HUES6 (cell line): ENCODE results near the gene SMURF1.
A peak's percentile ranks its signal among the peaks of the same experiment; 100 is the strongest.

ENCODE experiments used
- H3K27ac ChIP-seq: 2 replicates; pipeline ENCODE4 v1.7.0; 2013; ENCODE audit warnings: low read depth, mild to moderate bottlenecking, low read length, inconsistent platforms
- H3K27me3 ChIP-seq: 2 replicates; pipeline ENCODE4 v1.6.1; 2013; ENCODE audit warnings: low read length; ENCODE audit not compliant: control insufficient read depth, insufficient read depth
- H3K36me3 ChIP-seq: 2 replicates; pipeline ENCODE4 v1.6.1; 2013; ENCODE audit warnings: low read length; ENCODE audit not compliant: control insufficient read depth, insufficient read depth
- H3K4me1 ChIP-seq: 2 replicates; pipeline ENCODE4 v1.6.1; 2013; ENCODE audit warnings: low read length; ENCODE audit not compliant: control insufficient read depth, insufficient read depth
- H3K4me3 ChIP-seq: 2 replicates; pipeline ENCODE4 v1.5.1; 2013; ENCODE audit warnings: low read depth, low read length
- H3K9ac ChIP-seq: one replicate; pipeline ENCODE4 v1.6.1; 2013; ENCODE audit warnings: mild to moderate bottlenecking, low read length
- H3K9me3 ChIP-seq: 2 replicates; pipeline ENCODE4 v1.6.1; 2013; ENCODE audit warnings: low read depth, low read length; ENCODE audit not compliant: control insufficient read depth, insufficient read depth

SMURF1 gene

DNA sequence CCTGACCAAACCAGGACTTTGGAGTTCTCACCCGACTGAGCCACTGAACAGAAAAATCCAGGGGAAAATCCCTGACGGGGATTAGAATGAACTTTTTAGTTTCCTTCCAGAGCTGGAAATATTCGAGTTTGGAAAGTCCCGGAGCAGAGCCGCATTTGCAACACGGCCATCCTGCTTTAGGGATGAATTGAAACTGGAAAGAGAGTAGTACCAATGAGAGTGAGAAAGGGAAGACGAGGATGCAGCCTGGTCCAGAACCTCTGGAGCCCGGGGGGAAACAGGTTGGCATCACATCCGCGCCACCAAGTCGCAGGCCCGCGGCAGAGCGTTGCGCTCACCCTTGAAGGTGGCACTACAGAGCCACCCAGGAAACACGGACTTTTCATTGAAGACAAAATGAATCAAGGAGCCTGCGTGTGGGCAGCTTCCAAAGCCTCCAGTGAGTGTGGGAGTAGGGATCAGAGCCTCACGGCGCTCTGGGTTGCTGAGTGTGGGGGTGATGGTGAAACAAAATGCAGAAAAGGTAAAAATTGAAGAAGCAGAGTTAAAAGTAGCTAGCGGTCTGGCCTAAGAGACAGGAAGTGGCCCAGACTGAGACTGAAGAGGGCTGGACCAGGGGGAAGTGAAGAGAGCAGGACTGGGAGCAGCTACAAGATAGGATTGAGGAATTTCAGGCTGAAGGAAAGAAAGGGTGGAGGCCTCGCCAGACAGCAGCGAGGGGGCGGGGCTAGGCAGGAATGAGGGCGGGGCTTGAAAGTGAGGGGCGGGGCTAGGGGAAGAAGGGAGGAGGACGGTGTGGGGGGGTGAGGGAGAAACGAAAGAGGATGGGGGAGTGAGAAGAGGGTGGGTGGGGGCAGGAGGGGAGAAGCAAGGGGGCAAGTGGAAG lies 1.8 kb downstream of the SMURF1 start:
- Histone ChIP-seq H3K9me3 (no peaks in the 10 kb centered on the region), H3K4me1 (peaks cover 34% of the 10 kb centered on the region), H3K4me3 (peak overlapping the region; percentile 80), H3K27me3 (no peaks in the 10 kb centered on the region), H3K9ac (peak overlapping the region; percentile 66), H3K36me3 (no peaks in the 10 kb centered on the region), H3K27ac (peak overlapping the region; percentile 64; the same call in 1 of the 2 replicates)

DNA sequence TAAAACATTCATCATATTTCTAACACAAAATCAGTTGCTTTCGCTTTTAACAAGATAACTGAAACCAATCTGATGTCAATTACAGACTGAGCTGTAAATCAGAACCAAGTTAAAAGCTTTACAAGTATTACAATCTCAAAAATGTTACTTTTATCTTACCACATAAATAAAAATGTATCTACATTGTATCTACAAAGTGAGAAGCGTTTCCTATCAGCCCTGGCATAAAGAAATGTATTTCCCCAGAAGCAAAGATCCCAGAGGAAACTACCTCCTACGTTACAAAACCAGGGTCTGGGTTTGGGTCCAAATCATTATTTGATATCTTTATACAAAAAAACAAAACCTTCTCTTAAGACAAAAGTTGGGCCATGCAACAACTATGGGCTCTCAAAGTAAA lies 2.6 kb downstream of the SMURF1 start:
- Histone ChIP-seq H3K9me3 (no peaks in the 10 kb centered on the region), H3K9ac (no peak overlapping the region), H3K4me3 (peak overlapping the region; percentile 59), H3K36me3 (no peaks in the 10 kb centered on the region), H3K4me1 (peaks cover 37% of the 10 kb centered on the region), H3K27ac (no peak overlapping the region), H3K27me3 (no peaks in the 10 kb centered on the region)

DNA sequence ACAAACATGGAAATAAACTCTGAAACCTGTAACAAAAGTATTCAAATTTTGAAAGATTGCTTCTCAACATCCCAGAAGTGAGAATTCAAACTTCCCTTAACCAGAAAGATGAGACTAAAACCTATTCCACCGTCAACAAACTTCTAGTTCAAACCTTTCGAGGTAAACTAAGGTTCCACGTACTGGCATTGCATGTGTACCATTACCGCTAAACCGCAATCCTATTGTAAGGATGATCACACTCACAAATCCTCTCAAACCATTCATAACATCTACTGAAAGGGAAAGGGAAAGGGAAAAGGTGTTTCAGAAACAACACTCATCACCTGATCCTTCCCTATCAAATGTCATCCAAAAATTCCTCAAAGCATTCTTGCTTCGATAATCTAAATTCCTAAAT lies 3.1 kb downstream of the SMURF1 start:
- peaks cover 37% of the 10 kb centered on the region for H3K4me1 ChIP-seq
- no peaks in the 10 kb centered on the region for H3K27me3 ChIP-seq
- no peak overlapping the region for H3K9ac ChIP-seq
- no peaks in the 10 kb centered on the region for H3K36me3 ChIP-seq
- H3K9me3 ChIP-seq = no peaks in the 10 kb centered on the region
- H3K4me3 ChIP-seq = 0 out of 2 replicates have a peak overlapping the region, but pooled peaks have one; percentile 59
- no peak overlapping the region for H3K27ac ChIP-seq

DNA sequence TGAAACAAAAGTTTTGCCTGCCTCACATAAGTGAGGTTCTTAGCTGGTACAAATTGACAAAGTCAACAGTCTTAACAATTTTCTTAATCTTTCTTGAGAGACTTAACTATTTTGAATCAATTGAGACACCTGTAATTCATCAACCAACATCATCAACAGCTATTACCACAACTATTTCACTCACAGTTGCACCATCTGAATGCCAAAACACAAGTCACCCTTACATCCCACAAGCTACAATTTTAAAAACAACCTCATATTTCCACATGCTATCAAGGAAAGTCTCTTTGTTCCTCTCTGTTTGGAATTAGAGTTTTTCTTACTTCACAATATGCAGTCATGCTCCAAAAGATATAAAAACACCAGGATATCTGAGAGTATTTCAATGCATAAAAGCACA lies 4.9 kb downstream of the SMURF1 start:
- H3K36me3 ChIP-seq = no peaks in the 10 kb centered on the region
- no peaks in the 10 kb centered on the region for H3K9me3 ChIP-seq
- no peak overlapping the region for H3K9ac ChIP-seq
- peaks cover 37% of the 10 kb centered on the region for H3K4me1 ChIP-seq
- peak overlapping the region; percentile 2; the same call in 1 of the 2 replicates for H3K27ac ChIP-seq
- no peak overlapping the region for H3K4me3 ChIP-seq
- no peaks in the 10 kb centered on the region for H3K27me3 ChIP-seq

DNA sequence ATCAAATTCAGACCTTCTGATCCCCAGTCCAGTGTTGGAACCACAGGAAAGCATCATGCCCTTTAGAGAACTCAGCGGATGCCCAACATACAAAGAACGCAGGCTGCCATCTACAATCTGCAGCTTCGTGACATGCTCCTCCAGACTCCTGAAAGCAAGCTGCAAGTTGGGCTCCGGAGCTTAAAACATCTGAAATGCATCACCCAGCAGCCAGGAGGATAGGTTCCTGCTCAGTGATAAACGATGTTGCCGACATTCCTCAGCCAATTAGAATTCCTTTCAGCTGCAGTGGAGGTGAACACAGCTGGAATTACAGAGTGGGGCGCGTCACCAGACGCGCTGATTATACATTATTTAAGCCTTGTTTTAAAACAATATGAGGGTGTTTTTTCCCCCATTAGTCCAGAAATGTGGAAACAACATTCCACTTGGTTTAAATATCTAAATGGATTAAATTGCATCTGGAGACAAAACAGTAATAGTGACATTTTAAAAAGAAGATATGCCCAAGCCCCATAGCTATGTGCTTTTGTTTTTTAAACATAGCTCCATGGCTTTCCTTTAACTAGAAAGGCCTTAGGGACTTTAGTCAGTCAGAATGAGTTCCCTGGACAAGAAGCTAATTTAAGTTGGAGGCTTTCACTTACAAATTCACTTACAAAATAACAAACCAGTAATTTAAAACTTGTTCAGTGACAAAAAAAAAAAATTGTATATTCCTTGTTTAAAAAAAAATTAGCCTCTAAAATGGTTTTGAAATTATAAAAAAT lies 6.3 kb downstream of the SMURF1 start:
- Histone ChIP-seq H3K9me3 (no peaks in the 10 kb centered on the region), H3K27ac (peak overlapping the region; percentile 2; the same call in 1 of the 2 replicates), H3K4me1 (peaks cover 37% of the 10 kb centered on the region), H3K36me3 (no peaks in the 10 kb centered on the region), H3K4me3 (peak overlapping the region; percentile 43), H3K27me3 (no peaks in the 10 kb centered on the region), H3K9ac (no peak overlapping the region)

DNA sequence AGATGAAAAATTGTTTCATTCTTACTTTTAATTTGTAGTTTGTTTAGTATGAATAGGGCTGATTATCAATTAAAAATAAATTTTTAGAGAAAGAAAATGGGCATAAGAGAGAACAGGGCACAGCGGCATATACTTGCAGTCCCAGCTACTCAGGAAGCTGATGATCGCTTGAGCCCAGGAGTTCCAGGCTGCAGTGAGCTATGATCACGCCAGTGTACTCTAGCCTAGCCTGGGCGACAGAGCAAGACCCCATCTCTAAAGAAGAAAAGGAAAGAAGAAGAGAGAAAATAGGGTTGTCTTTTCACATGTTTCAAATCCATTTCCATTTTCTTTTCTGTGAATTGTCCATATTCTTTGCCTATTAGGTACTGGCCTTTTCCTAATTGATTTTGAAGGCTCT lies 8.0 kb downstream of the SMURF1 start:
- H3K27ac ChIP-seq = no peak overlapping the region
- no peaks in the 10 kb centered on the region for H3K9me3 ChIP-seq
- no peak overlapping the region for H3K9ac ChIP-seq
- peaks cover 41% of the 10 kb centered on the region for H3K4me1 ChIP-seq
- H3K4me3 ChIP-seq = no peak overlapping the region
- no peaks in the 10 kb centered on the region for H3K36me3 ChIP-seq
- no peaks in the 10 kb centered on the region for H3K27me3 ChIP-seq

DNA sequence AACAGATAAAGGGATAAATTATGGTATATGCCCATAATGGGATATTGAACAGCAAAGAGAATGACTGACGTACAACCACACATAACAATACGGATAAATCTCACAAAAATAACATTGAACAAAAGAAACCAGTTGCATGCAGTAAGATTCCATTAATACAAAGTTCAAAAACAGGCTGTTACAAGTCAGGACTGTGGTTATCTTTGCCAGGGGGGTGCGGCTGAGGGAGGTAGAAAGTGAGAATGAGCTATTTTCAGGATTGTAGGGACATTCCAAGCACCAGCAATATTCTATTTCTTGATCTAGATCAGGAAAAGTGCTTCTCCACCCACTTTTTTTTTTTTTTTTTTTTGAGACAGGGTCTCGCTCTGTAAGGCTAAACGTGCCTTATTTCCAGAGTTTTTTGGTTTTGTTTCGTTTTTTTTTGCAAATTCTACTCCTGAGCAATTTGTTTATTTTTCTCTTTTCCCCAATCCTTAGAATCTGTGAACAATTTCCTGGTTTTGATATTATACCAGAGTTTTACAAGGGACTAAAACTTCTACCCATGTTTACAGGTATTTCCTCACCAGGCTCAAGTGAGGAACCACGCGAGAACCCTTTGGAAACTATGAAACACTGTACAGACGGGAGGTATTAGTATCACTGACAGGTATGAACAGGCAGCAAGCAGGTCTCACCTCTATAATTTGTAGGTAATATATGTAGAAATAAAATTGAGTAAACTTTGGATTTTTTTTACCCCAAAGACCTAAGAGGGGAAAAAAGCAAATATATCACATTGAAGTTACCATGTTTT lies 9.9 kb downstream of the SMURF1 start:
- H3K4me3 ChIP-seq = no peak overlapping the region
- H3K4me1 ChIP-seq = peaks cover 28% of the 10 kb centered on the region

DNA sequence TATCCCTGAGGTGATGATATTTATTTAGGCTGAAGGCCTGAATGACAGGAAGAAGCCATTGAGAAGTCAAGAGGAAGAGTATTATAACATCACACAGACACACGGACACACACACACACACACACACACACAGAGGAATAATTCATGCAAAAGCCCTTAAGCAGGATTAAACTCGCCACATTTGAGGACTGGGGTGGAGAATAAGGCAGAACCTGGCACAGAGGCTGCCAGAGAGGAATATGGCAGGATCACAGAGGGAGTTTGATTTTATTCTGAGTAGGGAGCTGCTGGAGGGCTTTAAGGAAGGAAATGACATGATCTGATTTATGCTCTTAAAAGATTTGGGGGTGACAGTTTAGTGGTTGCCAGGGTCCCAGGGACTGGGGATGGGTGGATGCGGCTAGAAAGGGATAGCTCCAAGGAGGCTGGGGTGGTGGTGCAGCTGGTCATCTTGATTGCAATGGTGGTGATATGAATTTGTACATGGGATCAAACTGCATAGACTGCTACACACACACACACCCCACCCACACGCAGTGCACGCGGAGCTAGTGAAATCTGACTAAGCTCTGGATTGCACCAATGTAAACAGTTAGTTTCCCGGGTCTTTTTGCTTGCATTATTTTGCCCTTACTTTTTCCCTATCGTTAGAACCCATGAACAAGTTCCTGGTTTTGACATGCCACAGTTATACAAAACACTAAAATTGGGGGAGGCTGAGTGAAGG lies 11.2 kb downstream of the SMURF1 start:
- H3K27me3 ChIP-seq = no peaks in the 10 kb centered on the region
- H3K4me1 ChIP-seq = peaks cover 16% of the 10 kb centered on the region; the same call in 1 of the 2 replicates
- no peak overlapping the region for H3K9ac ChIP-seq
- H3K27ac ChIP-seq = no peak overlapping the region
- H3K36me3 ChIP-seq = no peaks in the 10 kb centered on the region
- no peaks in the 10 kb centered on the region for H3K9me3 ChIP-seq
- no peak overlapping the region for H3K4me3 ChIP-seq

More for the DNA sequence above, 9.9 kb downstream of the SMURF1 start:
- H3K9me3 ChIP-seq = no peaks in the 10 kb centered on the region
- no peak overlapping the region for H3K9ac ChIP-seq
- H3K27ac ChIP-seq = no peak overlapping the region
- H3K36me3 ChIP-seq = no peaks in the 10 kb centered on the region
- H3K27me3 ChIP-seq = no peaks in the 10 kb centered on the region

DNA sequence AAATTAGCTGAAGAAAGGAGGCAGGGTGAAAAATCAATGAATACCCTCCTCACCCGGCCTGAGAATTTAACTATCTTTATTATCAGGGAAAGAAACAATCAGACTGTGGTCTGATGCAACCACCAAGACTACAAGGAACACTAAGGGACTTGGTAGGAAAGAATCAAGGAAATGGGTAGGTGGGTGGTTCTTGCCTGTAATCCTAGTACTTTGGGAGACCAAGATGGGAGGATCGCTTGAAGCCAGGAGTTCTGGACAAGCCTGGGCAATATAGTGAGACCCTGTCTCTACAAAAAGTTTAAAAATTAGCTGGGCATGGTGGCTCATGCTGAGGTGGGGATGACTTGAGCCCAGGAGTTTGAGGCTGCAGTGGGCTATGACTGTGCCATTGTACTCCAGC lies 12.6 kb downstream of the SMURF1 start:
- no peaks in the 10 kb centered on the region for H3K36me3 ChIP-seq

DNA sequence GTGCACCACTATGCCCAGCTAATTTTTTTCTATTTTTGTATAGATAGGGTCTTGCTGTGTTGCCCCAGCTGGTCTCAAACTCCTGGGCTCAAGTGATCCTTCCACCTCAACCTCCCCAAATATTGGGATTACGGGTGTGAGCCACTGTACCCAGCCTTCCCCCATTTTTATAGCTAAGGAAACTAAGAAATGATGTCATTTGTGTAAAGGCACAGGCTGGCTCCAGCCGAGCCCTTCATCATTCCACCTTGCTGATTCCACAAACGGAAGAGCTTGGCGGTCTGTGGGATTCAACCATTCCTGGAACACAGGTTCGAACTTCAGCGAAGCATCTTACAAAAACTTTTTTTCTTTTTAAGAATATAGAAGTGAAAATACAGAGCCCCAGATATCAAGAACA lies 14.4 kb downstream of the SMURF1 start:
- Histone ChIP-seq H3K36me3 (no peaks in the 10 kb centered on the region), H3K4me3 (no peak overlapping the region), H3K4me1 (peaks cover 16% of the 10 kb centered on the region), H3K27ac (no peak overlapping the region), H3K27me3 (no peaks in the 10 kb centered on the region), H3K9ac (no peak overlapping the region), H3K9me3 (no peaks in the 10 kb centered on the region)

More for the DNA sequence above, 12.6 kb downstream of the SMURF1 start:
- H3K9ac ChIP-seq = no peak overlapping the region
- H3K9me3 ChIP-seq = no peaks in the 10 kb centered on the region
- no peak overlapping the region for H3K27ac ChIP-seq
- no peak overlapping the region for H3K4me3 ChIP-seq
- H3K27me3 ChIP-seq = no peaks in the 10 kb centered on the region
- H3K4me1 ChIP-seq = peaks cover 10% of the 10 kb centered on the region
